ENCODE results near the gene TRAF3.
A peak's percentile ranks its signal among the peaks of the same experiment; 100 is the strongest.

The TRAF3 gene

GRCh38 chr14:102779574-102780315 is 2.5 kb downstream of the TRAF3 start:
- H3K79me2 ChIP-seq (ENCODE audit: control insufficient read depth, insufficient read depth, low read length, unreplicated experiment), result peaks cover 67% of the 10 kb centered on the region
- H3K4me3 ChIP-seq (ENCODE audit: low read depth, low read length), result peak overlapping the region; percentile 99
- H3K27ac ChIP-seq (ENCODE audit: low read depth, low read length), result no peak overlapping the region
- H3K4me1 ChIP-seq (ENCODE audit: control insufficient read depth, insufficient read depth, low read length, unreplicated experiment), result peaks cover 32% of the 10 kb centered on the region
- H3K27me3 ChIP-seq (ENCODE audit: insufficient read depth, low read length), result no peaks in the 10 kb centered on the region
- H2AFZ ChIP-seq (ENCODE audit: low read length, unreplicated experiment), result no peak overlapping the region
- no peaks in the 10 kb centered on the region for H3K36me3 ChIP-seq (ENCODE audit: insufficient read depth, low read length)

DNA sequence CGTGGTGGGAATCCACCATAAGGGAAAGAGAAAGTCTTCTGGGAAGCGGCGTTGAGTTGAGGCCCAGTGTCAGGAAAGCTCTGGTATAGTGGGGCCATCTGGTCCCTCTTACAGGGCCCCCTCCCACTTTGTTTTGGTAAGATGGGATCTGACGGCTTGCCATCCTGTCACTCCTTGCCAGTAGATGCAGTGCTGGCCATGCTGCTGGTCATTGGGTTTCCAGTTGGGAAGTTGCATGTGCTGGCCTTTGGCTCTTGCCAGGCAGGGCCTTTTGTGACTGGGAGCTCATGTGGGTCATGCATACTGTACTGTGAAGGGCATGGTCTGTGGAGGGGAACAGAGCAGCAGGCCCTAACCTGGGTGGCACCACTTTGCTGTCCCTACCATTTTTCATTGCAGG is 3.8 kb downstream of the TRAF3 start:
- no peak overlapping the region for H3K27ac ChIP-seq (ENCODE audit: low read depth, low read length)
- peaks cover 25% of the 10 kb centered on the region for H3K4me1 ChIP-seq (ENCODE audit: control insufficient read depth, insufficient read depth, low read length, unreplicated experiment)
- H3K36me3 ChIP-seq (ENCODE audit: insufficient read depth, low read length), result no peaks in the 10 kb centered on the region
- no peak overlapping the region for H3K4me3 ChIP-seq (ENCODE audit: low read depth, low read length)
- H3K27me3 ChIP-seq (ENCODE audit: insufficient read depth, low read length), result no peaks in the 10 kb centered on the region
- H2AFZ ChIP-seq (ENCODE audit: low read length, unreplicated experiment), result no peak overlapping the region
- H3K79me2 ChIP-seq (ENCODE audit: control insufficient read depth, insufficient read depth, low read length, unreplicated experiment), result peaks cover 80% of the 10 kb centered on the region

GRCh38 chr14:102782974-102783373 is 5.7 kb downstream of the TRAF3 start:
- Histone ChIP-seq H3K27me3 (ENCODE audit: insufficient read depth, low read length) (no peaks in the 10 kb centered on the region), H2AFZ (ENCODE audit: low read length, unreplicated experiment) (no peak overlapping the region), H3K4me3 (ENCODE audit: low read depth, low read length) (no peak overlapping the region), H3K36me3 (ENCODE audit: insufficient read depth, low read length) (no peaks in the 10 kb centered on the region), H3K79me2 (ENCODE audit: control insufficient read depth, insufficient read depth, low read length, unreplicated experiment) (peaks cover 95% of the 10 kb centered on the region), H3K27ac (ENCODE audit: low read depth, low read length) (no peak overlapping the region), H3K4me1 (ENCODE audit: control insufficient read depth, insufficient read depth, low read length, unreplicated experiment) (peaks cover 25% of the 10 kb centered on the region)

- Histone ChIP-seq H3K4me3 (ENCODE audit: low read depth, low read length) (no peak overlapping the region), H3K36me3 (ENCODE audit: insufficient read depth, low read length) (no peaks in the 10 kb centered on the region), H3K27me3 (ENCODE audit: insufficient read depth, low read length) (no peaks in the 10 kb centered on the region), H3K27ac (ENCODE audit: low read depth, low read length) (no peak overlapping the region), H3K79me2 (ENCODE audit: control insufficient read depth, insufficient read depth, low read length, unreplicated experiment) (peaks cover 92% of the 10 kb centered on the region), H3K4me1 (ENCODE audit: control insufficient read depth, insufficient read depth, low read length, unreplicated experiment) (peaks cover 15% of the 10 kb centered on the region), H2AFZ (ENCODE audit: low read length, unreplicated experiment) (no peak overlapping the region)
These were observed 7.8 kb downstream of the TRAF3 start for GRCh38 chr14:102784892-102785594.

GRCh38 chr14:102785595-102785963 is 8.3 kb downstream of the TRAF3 start:
- H3K36me3 ChIP-seq (ENCODE audit: insufficient read depth, low read length), result no peaks in the 10 kb centered on the region
- H3K4me3 ChIP-seq (ENCODE audit: low read depth, low read length), result no peak overlapping the region
- H3K27me3 ChIP-seq (ENCODE audit: insufficient read depth, low read length), result no peaks in the 10 kb centered on the region
- no peak overlapping the region for H3K27ac ChIP-seq (ENCODE audit: low read depth, low read length)
- H2AFZ ChIP-seq (ENCODE audit: low read length, unreplicated experiment), result no peak overlapping the region
- peaks cover 10% of the 10 kb centered on the region for H3K4me1 ChIP-seq (ENCODE audit: control insufficient read depth, insufficient read depth, low read length, unreplicated experiment)
- H3K79me2 ChIP-seq (ENCODE audit: control insufficient read depth, insufficient read depth, low read length, unreplicated experiment), result peaks cover 92% of the 10 kb centered on the region

DNA sequence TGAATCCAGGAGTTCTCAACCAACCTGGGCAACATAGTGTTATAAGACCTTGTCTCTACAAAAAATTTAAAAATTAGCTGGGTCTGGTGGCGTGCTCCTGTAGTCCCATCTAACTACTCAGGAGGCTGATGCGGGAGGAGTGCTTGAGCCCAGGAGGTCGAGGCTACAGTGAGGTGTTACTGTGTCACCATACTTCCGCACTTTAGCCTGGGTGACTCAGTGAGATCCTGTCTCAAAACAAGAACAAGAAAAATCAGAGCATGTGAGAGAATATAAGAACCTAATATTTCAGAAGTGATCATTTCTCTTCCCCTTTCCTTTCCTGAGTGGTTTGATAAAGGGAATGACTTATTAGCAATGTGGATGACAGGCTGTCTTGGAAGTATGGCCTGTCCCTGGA is 9.5 kb downstream of the TRAF3 start:
- Histone ChIP-seq H3K79me2 (ENCODE audit: control insufficient read depth, insufficient read depth, low read length, unreplicated experiment) (peaks cover 93% of the 10 kb centered on the region), H3K36me3 (ENCODE audit: insufficient read depth, low read length) (no peaks in the 10 kb centered on the region), H3K27me3 (ENCODE audit: insufficient read depth, low read length) (no peaks in the 10 kb centered on the region), H2AFZ (ENCODE audit: low read length, unreplicated experiment) (no peak overlapping the region), H3K4me1 (ENCODE audit: control insufficient read depth, insufficient read depth, low read length, unreplicated experiment) (peaks cover 9% of the 10 kb centered on the region), H3K27ac (ENCODE audit: low read depth, low read length) (no peak overlapping the region), H3K4me3 (ENCODE audit: low read depth, low read length) (no peak overlapping the region)

DNA sequence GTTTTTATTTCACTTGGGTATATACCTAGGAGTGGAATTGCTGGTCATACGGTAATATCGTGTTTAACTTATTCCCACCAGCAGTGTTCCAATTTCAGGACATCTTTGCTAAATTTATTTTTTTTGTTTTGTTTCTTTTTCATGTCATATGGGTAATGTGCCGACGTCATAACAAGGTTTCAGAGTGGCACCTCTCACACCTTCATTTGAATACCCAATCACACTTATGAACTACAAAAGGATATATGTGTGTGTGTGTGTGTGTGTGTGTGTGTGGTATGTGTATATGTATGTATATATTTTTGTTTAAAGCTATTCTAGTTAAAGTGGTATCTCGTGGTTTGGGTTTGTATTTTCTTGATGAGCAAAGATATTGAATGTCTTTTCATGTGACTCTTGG is 12.1 kb downstream of the TRAF3 start:
- no peaks in the 10 kb centered on the region; the same call in 1 of the 2 replicates for H3K36me3 ChIP-seq (ENCODE audit: insufficient read depth, low read length)
- H3K27ac ChIP-seq (ENCODE audit: low read depth, low read length), result no peak overlapping the region
- H3K4me3 ChIP-seq (ENCODE audit: low read depth, low read length), result no peak overlapping the region
- H3K4me1 ChIP-seq (ENCODE audit: control insufficient read depth, insufficient read depth, low read length, unreplicated experiment), result peaks cover 10% of the 10 kb centered on the region
- no peaks in the 10 kb centered on the region for H3K27me3 ChIP-seq (ENCODE audit: insufficient read depth, low read length)
- no peak overlapping the region for H2AFZ ChIP-seq (ENCODE audit: low read length, unreplicated experiment)
- H3K79me2 ChIP-seq (ENCODE audit: control insufficient read depth, insufficient read depth, low read length, unreplicated experiment), result peaks cover 94% of the 10 kb centered on the region

- no peaks in the 10 kb centered on the region for H3K27me3 ChIP-seq (ENCODE audit: insufficient read depth, low read length)
- no peak overlapping the region for H3K27ac ChIP-seq (ENCODE audit: low read depth, low read length)
- peaks cover 84% of the 10 kb centered on the region for H3K79me2 ChIP-seq (ENCODE audit: control insufficient read depth, insufficient read depth, low read length, unreplicated experiment)
- no peak overlapping the region for H2AFZ ChIP-seq (ENCODE audit: low read length, unreplicated experiment)
- peaks cover 26% of the 10 kb centered on the region for H3K4me1 ChIP-seq (ENCODE audit: control insufficient read depth, insufficient read depth, low read length, unreplicated experiment)
- no peak overlapping the region for H3K4me3 ChIP-seq (ENCODE audit: low read depth, low read length)
- H3K36me3 ChIP-seq (ENCODE audit: insufficient read depth, low read length), result no peaks in the 10 kb centered on the region; the same call in 1 of the 2 replicates
These were observed 16.5 kb downstream of the TRAF3 start for GRCh38 chr14:102793531-102794328.

GRCh38 chr14:102795060-102795925 is 18.0 kb downstream of the TRAF3 start:
- H3K27me3 ChIP-seq (ENCODE audit: insufficient read depth, low read length), result no peaks in the 10 kb centered on the region
- H3K27ac ChIP-seq (ENCODE audit: low read depth, low read length), result peak overlapping the region; percentile 93
- peaks cover 34% of the 10 kb centered on the region for H3K4me1 ChIP-seq (ENCODE audit: control insufficient read depth, insufficient read depth, low read length, unreplicated experiment)
- H3K36me3 ChIP-seq (ENCODE audit: insufficient read depth, low read length), result no peaks in the 10 kb centered on the region; the same call in 1 of the 2 replicates
- H2AFZ ChIP-seq (ENCODE audit: low read length, unreplicated experiment), result no peak overlapping the region
- H3K79me2 ChIP-seq (ENCODE audit: control insufficient read depth, insufficient read depth, low read length, unreplicated experiment), result peaks cover 87% of the 10 kb centered on the region
- peak overlapping the region; percentile 56 for H3K4me3 ChIP-seq (ENCODE audit: low read depth, low read length)

DNA sequence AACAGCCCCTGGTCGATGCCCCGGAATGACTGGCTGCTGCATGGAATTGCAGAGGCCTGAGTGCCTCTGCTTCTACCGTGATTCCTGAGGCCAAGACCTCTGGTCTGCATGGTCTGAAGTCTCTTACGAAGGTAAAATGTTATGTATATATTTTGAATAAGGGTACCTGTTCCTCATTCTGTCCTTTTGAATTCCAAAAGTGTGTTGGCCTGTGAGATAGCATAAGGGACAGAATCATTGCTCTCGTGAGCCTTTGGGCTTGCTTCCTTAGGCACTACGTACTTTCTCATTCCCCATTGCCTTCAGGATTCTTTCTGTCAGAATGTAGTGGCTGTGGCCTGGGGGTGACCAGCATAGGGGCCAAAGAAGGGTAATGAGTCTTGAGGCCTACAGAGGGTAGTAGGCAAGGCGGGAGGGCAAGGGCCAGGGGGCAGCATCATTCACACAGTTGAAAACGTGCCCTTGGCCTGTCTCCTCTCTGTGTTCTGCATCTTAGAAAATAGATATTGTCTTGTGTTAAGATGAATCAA is 19.5 kb downstream of the TRAF3 start:
- Histone ChIP-seq H3K4me3 (ENCODE audit: low read depth, low read length) (no peak overlapping the region), H2AFZ (ENCODE audit: low read length, unreplicated experiment) (no peak overlapping the region), H3K36me3 (ENCODE audit: insufficient read depth, low read length) (no peaks in the 10 kb centered on the region; the same call in none of the 2 replicates), H3K27ac (ENCODE audit: low read depth, low read length) (no peak overlapping the region), H3K79me2 (ENCODE audit: control insufficient read depth, insufficient read depth, low read length, unreplicated experiment) (peaks cover 77% of the 10 kb centered on the region), H3K27me3 (ENCODE audit: insufficient read depth, low read length) (no peaks in the 10 kb centered on the region), H3K4me1 (ENCODE audit: control insufficient read depth, insufficient read depth, low read length, unreplicated experiment) (peaks cover 35% of the 10 kb centered on the region)

All from ACC112 (cell line).